CD4-positive, alpha-beta T cell (primary cell): ENCODE results near the gene TMEM30A. TPM values are rescaled to one million over a fixed set of nuclear protein-coding genes. Genes with fewer than 3 reads are reported as not detected.

Experiments
- ATAC-seq: fragments of 200-7000 bp; cut with Tn5 transposase; one replicate; pipeline ENCODE4 v1.10.0; 2022; ENCODE audit warnings: mild to moderate bottlenecking; ENCODE audit not compliant: poor library complexity
- CTCF ChIA-PET: fragments of 350-600 bp; sonication (Branson Sonifier 250); formaldehyde crosslinking; loops from one replicate; lab custom pipeline; 2021; ENCODE audit warnings: antibody characterized with exemption, inconsistent platforms; lab: Charles Lee
- POLR2A ChIA-PET: fragments of 350-600 bp; sonication (Branson Sonifier 250); formaldehyde crosslinking; loops from one replicate; lab custom pipeline; 2021; ENCODE audit warnings: antibody characterized with exemption, inconsistent platforms; lab: Charles Lee
- DNase-seq, 14 experiments: peaks; one replicate each; pipeline ENCODE4 v3.0.0-alpha.2; 2013 to 2020; ENCODE audit warnings: mixed read lengths in 2 of 14
- H3K27ac ChIP-seq, 2 donors: one replicate each; pipeline versions ENCODE4 v1.5.1 to v1.7.0; 2013; ENCODE audit warnings: low read length in 2 of 2, low read depth in 1 of 2, mild to moderate bottlenecking in 1 of 2
- H3K27me3 ChIP-seq, 2 experiments: 1 replicate in 1 of 2; 2 replicates in 1 of 2; pipeline versions ENCODE4 v1.6.1 to v1.7.0; 2013; ENCODE audit warnings: low read length in 2 of 2, control low read depth in 1 of 2, mild to moderate bottlenecking in 1 of 2, moderate library complexity in 1 of 2; ENCODE audit not compliant: insufficient read depth in 2 of 2, control insufficient read depth in 1 of 2
- H3K36me3 ChIP-seq: one replicate; pipeline ENCODE4 v1.6.1; 2013; ENCODE audit warnings: low read length, control low read depth; ENCODE audit not compliant: insufficient read depth
- H3K4me1 ChIP-seq: one replicate; pipeline ENCODE4 v1.6.1; 2013; ENCODE audit warnings: low read length, control low read depth; ENCODE audit not compliant: insufficient read depth
- H3K4me3 ChIP-seq: one replicate; pipeline ENCODE4 v1.5.1; 2013; ENCODE audit warnings: mild to moderate bottlenecking, low read length, moderate library complexity
- H3K9me3 ChIP-seq, 2 experiments: 1 replicate in 1 of 2; 2 replicates in 1 of 2; pipeline versions ENCODE4 v1.6.1 to v1.7.0; 2013; ENCODE audit warnings: low read length in 2 of 2, mild to moderate bottlenecking in 2 of 2, control low read depth in 1 of 2, moderate library complexity in 1 of 2; ENCODE audit not compliant: control insufficient read depth in 1 of 2, insufficient read depth in 1 of 2
- H3K27ac Mint-ChIP-seq: one replicate; pipeline ENCODE4 v1.8.0; 2020; ENCODE audit warnings: mixed read lengths
- H3K27me3 Mint-ChIP-seq: one replicate; pipeline ENCODE4 v1.8.0; 2021; ENCODE audit warnings: mixed read lengths
- H3K36me3 Mint-ChIP-seq: one replicate; pipeline ENCODE4 v1.8.0; 2021; ENCODE audit warnings: low read depth, mixed read lengths
- H3K4me1 Mint-ChIP-seq: one replicate; pipeline ENCODE4 v1.8.0; 2021; ENCODE audit warnings: low read depth, mixed read lengths
- H3K4me3 Mint-ChIP-seq: one replicate; pipeline ENCODE4 v1.8.0; 2020; ENCODE audit warnings: mild to moderate bottlenecking, mixed read lengths
- H3K9me3 Mint-ChIP-seq: one replicate; pipeline ENCODE4 v1.8.0; 2020; ENCODE audit warnings: mixed read lengths
- CTCF ChIP-seq: fragments of 200-600 bp; IDR thresholded peaks from one replicate; pipeline ENCODE4 v1.8.0; 2022; ENCODE audit warnings: antibody characterized with exemption, mild to moderate bottlenecking
- intact Hi-C, 2 experiments: fragments of 100-400 bp; cut with DNase I in 1 of 2; cut with micrococcal nuclease in 1 of 2; formaldehyde crosslinking; loops; one replicate each; pipeline versions ENCODE4 v1.15.1 to v1.9.0; 2023 to 2025; cut with DNase I, micrococcal nuclease
- total RNA-seq, 174 experiments: library from RNA in 2 of 174; stranded (reverse) in 2 of 174; gene quantifications; one replicate each; pipeline ENCODE4 v1.2.3 and lab custom pipeline; 2021 to 2026

Gene TMEM30A
- total RNA-seq, 2 experiments from 2014 or later: 29.8 to 33.2 TPM

- H3K36me3 Mint-ChIP-seq: peaks cover 43% of the 10 kb centered on the region
- Histone ChIP-seq H3K4me1 (no peaks in the 10 kb centered on the region), H3K9me3 (no peaks in the 10 kb centered on the region), H3K36me3 (peaks cover 13% of the 10 kb centered on the region), H3K4me3 (no peak overlapping the region), H3K27ac (no peak overlapping the region), H3K27me3 (no peaks in the 10 kb centered on the region)
- ChIA-PET POLR2A (no interaction called here), CTCF (interaction anchor here (1.2 kb wide), 1 partner anchor 60 kb away, joined by 3 read pairs; no protein-coding TSS in a partner anchor)
- DNase-seq (no peak), ATAC-seq (no peak)
- H3K27ac Mint-ChIP-seq: peak overlapping the region; percentile 21
- peaks cover 60% of the 10 kb centered on the region for H3K4me1 Mint-ChIP-seq
- no peak for TF ChIP-seq CTCF
- H3K4me3 Mint-ChIP-seq: no peak overlapping the region
- H3K27me3 Mint-ChIP-seq: no peaks in the 10 kb centered on the region
- no peaks in the 10 kb centered on the region for H3K9me3 Mint-ChIP-seq
- intact Hi-C loops: no loop called here
These were observed 15.6 kb downstream of the TMEM30A start for GRCh38 chr6:75268988-75269354.

DNA sequence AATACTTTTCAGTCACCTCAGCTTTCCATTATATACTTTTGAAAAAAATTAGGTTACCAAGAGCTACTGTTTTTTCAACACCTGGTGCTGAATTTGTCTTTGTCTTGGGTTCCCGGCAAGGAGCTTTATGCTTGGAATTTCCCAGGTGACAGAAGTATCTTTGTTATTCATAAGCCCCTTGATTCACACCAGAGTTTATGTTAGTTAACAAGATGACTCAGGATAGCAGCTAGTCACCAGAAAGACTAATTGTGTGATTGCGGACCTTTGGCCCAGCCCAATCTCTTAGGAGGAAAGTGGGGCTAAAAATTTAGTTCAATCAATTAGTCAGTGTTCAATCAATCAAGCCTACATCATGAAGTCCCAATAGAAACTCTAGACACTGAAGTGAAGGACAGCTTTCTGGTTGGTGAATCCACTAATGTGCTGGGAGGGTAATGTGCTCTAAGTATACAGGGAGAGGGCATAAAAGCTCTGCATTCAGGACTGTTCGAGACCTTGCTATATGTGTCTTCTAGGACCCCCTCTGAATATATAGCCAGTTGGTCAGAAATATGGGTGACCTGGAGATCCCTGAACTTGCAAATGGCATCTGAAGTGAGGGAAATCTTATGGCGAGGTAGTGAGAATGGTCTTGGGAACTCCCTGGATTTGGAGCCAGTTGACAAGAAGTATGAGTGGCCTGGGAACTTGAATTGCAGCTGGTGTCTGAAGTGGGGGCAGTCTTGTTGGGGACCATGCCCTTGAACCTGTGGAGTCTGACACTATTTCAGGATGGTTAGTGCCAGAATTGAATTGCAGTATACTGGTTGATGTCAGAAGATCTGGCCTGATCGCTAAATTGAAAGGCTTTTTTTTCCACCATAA lies 16.2 kb downstream of the TMEM30A start:
- Mint-ChIP-seq H3K36me3 (peaks cover 44% of the 10 kb centered on the region), H3K9me3 (no peaks in the 10 kb centered on the region), H3K4me3 (no peak overlapping the region), H3K27me3 (no peaks in the 10 kb centered on the region), H3K27ac (peak overlapping the region; percentile 21), H3K4me1 (peaks cover 55% of the 10 kb centered on the region)
- POLR2A ChIA-PET: interaction anchor here (1.7 kb wide), 1 partner anchor 10 kb away, joined by 5 read pairs; no protein-coding TSS in a partner anchor
- intact Hi-C loops: no loop called here
- H3K9me3 ChIP-seq: no peaks in the 10 kb centered on the region
- no peak overlapping the region for H3K4me3 ChIP-seq
- CTCF ChIA-PET: interaction anchor here (0.8 to 1.2 kb wide), 3 partner anchors 10 to 59 kb away, joined by 3 to 4 read pairs (median 3); no protein-coding TSS in a partner anchor
- ATAC-seq: no peak
- peak in 2 of 14 experiments; percentile 14 to 32 for DNase-seq
- H3K36me3 ChIP-seq: peaks cover 18% of the 10 kb centered on the region
- no peak overlapping the region for H3K27ac ChIP-seq
- no peak for TF ChIP-seq CTCF
- H3K4me1 ChIP-seq: no peaks in the 10 kb centered on the region
- H3K27me3 ChIP-seq: no peaks in the 10 kb centered on the region

DNA sequence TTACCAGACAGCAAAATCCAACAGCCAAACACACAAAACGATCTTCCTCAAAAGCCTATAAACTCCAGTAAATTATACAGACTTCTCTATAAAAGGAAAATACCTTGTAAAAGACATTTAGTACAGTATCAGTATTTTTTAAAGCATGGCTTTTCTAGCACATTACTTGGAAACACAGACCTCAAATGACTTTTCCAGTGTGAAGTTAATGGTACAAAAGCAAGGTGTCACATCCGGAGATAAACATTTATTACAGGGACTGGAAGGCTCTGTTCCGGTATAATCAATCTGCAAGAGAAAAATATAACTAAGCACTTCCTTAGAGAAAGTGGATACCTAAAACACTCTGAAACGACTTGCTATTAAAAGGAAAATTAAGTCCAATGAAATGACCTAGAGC lies 17.1 kb downstream of the TMEM30A start:
- POLR2A ChIA-PET: interaction anchor here (1.4 to 1.7 kb wide), 2 partner anchors 11 to 24 kb away, joined by 4 to 5 read pairs; partner anchors contain the start of gene COX7A2
- TF ChIP-seq CTCF: no peak

More for the DNA sequence above, 17.1 kb downstream of the TMEM30A start:
- peaks cover 46% of the 10 kb centered on the region for H3K36me3 Mint-ChIP-seq
- CTCF ChIA-PET: interaction anchor here (0.6 to 1.5 kb wide), 7 partner anchors 11 to 1775 kb away, joined by 3 to 5 read pairs (median 4); partner anchors contain the start of gene TMEM30A
- no peak overlapping the region for H3K4me3 ChIP-seq
- no peak for DNase-seq
- H3K9me3 ChIP-seq: no peaks in the 10 kb centered on the region
- H3K27me3 ChIP-seq: no peaks in the 10 kb centered on the region
- no peaks in the 10 kb centered on the region for H3K27me3 Mint-ChIP-seq
- H3K27ac ChIP-seq: no peak overlapping the region
- no peak overlapping the region for H3K27ac Mint-ChIP-seq
- ATAC-seq: no peak
- no peak overlapping the region for H3K4me3 Mint-ChIP-seq
- intact Hi-C loops: loop anchor here (2.0 kb wide), 2 partner anchors 17 to 259 kb away; partner anchors contain the start of gene TMEM30A (in 1 of the 2)
- H3K4me1 ChIP-seq: no peaks in the 10 kb centered on the region
- H3K4me1 Mint-ChIP-seq: peaks cover 49% of the 10 kb centered on the region
- no peaks in the 10 kb centered on the region for H3K9me3 Mint-ChIP-seq
- H3K36me3 ChIP-seq: peaks cover 18% of the 10 kb centered on the region
